Activated CD4-positive, alpha-beta T cell treated with anti-CD3 and anti-CD28 coated beads for 4 hours (primary cell): ENCODE results near the gene HAUS8.
"Not testable (repeated sequence)": the region's sequence is repeated elsewhere in the genome, so short reads cannot be mapped to it uniquely, and the experiment has no call there.

ENCODE experiments used
- DNase-seq, 2 donors: peaks; one replicate each; pipeline ENCODE4 v3.0.0-alpha.2; 2020

The HAUS8 gene

GRCh38 chr19:17026706-17027534, 48.3 kb downstream of the HAUS8 start, which contains the start of gene CPAMD8:
Gene CPAMD8, minus strand, starts transcription at chr19:17026810. Its CDS starts 168 bp downstream, at chr19:17026642.
- DNase-seq = no peak

GRCh38 chr19:17025991-17026658, 49.1 kb downstream of the HAUS8 start:
- DNase-seq = no peak

DNA sequence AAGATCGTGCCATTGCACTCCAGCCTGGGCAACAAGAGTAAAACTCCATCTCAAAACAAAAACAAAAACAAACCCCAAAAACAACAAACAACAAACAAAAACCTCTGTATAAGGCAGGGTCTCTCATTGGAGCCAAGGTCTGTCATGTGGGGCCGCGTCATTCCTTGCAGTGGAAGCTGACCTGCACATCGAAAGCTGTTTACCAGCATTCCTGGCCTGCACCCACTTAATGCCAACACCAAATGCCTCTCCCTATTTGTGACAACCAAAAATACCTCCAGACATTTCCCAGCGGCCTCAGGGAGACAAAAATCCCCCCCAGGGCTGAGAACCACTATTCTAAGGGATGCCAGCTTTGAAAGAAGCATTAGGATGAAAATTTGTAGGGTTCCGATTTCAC, 49.9 kb downstream of the HAUS8 start:
- DNase-seq = no peak

DNA sequence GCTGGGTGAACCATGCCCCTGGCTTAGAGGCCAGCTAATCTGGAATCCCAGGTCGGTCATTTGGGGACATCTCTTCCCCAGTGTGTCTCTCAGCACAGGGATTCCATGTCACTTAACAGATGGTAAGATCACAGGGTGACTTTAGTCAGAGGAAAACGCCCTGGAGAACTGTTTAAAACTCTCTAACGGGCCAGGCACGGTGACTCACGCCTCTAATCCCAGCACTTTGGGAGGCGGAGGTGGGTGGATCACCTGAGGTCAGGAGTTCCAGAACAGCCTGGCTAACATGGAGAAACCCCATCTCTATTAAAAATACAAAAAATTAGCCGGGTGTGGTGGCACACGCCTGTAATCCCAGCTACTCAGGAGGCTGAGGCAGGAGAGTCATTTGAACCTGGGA, 50.3 kb downstream of the HAUS8 start:
- DNase-seq = not testable (repeated sequence)

DNA sequence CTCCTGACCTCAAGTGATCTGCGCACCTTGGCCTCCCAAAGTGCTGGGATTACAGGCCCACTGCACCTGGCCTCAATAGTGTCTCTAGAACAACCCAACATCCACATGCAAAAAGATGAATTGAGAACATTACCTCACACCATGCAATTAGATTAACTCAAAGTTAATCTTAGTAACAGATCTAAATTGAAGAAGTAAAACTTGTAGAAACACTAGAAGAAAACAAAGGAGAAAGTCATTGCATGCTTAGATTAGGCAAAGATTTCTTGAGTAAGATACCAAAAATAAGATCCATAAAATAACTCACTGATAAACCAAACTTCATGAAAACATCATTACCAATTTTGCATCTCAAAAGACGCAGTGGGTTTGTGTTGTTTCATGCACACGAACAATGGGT, 51.4 kb downstream of the HAUS8 start:
- DNase-seq = no peak

GRCh38 chr19:17022738-17023137, 52.5 kb downstream of the HAUS8 start:
- DNase-seq = no peak

DNA sequence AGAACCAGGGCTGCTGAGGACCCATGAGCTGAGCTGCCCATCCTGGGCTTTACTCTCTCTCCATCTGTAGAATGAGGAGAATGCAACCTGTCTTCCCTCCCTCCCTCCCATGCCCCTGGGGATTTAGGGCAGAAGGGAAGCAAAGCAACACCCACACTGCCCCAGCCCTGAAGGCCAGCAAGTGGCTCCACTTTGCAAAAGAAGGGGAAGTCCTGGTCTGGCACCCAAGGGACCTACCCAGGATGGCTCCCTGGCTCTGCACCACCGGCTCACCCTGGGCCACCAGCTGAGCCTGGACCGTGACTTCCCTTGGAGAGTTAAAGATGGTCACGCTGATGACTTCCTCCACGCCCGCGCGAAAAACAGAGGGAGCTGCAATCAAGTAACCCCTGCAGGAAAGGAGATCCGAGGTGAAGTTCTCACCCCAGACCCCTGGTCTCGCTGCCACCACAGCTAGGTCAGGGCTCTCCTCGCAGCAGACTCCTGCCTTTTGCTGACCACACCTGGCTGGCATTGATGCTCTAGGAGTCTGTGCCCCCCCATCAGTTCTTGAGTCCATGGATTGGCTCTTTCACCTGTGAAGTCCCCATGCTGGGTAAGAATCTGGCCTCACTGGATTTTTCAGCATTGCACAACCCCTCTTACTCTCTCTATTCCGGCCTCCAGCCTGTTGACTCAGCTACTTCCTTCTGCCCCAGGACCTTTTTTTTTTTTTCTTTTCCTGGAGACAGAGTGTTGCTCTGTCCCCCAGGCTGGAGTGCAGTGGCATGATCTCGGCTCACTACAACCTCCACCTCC, 53.3 kb downstream of the HAUS8 start:
- DNase-seq = no peak

GRCh38 chr19:17021328-17021727, 53.9 kb downstream of the HAUS8 start:
- no peak for DNase-seq

GRCh38 chr19:17020823-17021222, 54.4 kb downstream of the HAUS8 start:
- no peak for DNase-seq

DNA sequence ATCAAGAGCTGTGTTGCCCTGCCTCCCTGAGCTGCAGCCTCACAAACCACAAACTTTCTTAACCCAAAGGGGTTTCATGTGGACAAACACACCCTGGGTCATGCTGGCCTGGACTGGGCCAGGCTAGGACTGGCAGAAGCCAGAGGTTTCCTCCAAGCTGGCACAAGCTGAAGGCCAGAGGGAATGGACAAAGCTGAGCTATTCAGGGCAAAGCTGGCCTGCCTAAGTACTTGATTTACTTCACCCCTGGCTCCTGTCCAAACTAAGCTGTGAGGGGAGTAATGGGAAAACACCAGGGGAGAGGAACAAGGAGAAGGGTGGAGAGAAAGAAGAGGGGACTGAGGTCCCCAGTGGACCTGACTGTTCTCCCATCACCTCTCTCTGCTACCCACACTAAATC, 54.9 kb downstream of the HAUS8 start:
- DNase-seq = no peak

DNA sequence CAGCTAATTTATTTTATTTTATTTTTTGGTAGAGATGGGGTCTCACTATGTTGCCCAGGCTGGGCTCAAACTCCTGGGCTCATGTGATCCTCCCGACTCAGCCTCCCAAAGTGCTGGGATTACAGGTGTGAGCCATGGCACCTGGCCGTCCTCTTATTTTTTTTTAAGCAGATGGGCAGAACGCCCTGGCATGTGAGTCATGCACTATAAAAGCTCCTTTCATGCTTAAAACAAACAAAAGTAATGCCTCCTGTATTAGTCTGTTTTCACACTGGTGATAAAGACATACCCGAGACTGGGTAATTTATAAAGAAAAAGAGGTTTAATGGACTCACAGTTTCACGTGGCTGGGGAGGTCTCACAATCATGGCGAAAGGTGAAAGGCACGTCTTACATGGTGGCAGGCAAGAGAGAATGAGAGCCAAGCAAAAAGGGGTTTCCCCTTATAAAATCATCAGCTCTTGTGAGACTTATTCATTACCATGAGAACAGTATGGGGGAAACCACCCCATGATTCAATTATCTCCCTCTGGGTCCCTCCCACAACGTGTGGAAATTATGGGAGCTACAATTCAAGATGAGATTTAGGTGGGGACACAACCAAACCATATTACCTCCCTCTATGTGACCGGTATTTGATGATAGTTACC, 60.9 kb downstream of the HAUS8 start:
- not testable (repeated sequence) for DNase-seq

DNA sequence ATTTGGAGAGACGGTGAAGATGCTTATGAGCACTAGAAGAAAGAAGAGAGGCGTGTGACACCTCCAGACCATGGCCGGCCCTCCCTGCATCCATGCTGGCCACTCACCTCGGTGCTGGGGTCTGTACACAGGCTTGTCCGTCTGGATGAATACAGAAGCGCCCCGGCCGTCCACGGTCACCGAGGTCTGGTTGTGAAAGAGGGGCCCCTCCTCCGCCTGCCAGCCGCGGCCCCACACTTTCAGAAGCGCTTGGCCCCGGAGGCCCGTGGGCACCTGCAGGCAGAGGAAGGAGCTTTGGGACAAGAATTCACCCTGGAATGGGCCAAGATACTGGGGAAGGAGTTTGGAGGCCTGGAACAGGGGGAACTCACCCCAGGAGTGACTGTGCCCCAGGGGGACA, 63.8 kb downstream of the HAUS8 start:
- DNase-seq = no peak

DNA sequence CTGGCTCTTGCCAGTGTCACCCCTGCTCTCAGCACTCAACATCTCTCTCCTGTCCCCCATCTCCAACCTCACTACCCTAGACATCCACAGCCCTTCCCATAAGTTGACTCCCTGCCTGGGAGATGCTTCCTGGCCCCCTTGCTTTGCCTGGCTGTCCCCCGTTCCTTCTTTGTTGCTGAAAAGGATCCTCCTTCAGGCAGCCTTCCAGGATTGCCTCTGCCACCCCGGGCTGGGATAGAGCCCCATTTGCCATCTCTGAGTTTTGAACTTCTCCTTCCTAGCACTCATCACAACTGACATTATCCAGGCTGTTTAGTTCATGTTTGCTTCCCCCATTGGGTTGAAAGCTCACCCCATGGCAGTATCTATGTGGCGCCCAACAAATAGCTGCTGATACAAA, 68.7 kb downstream of the HAUS8 start:
- DNase-seq = no peak

DNA sequence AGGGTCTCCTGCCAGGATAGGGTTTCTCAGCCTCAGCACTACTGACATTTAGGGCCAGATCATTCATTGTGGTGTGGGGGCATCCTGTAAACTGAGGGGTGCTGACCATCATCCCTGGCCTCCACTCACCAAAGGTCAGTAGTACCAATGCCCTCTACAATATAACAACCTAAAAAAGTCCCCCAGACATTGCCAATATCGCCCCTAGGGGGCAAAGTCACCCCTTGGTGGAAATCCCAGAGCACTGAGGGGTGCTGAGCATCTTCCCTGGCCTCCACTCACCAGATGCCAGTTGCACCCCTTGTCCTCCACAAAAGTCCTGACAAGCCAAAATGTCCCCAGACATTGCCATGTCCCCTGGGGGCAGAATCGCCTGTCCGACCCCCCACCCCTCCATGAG, 70.3 kb downstream of the HAUS8 start:
- no peak for DNase-seq

GRCh38 chr19:17004386-17004785, 70.9 kb downstream of the HAUS8 start:
- no peak for DNase-seq

- no peak for DNase-seq
Observed at GRCh38 chr19:17002455-17002854, 72.8 kb downstream of the HAUS8 start.

- DNase-seq = peak; percentile 31 to 58
Observed at GRCh38 chr19:17001603-17002183, 73.6 kb downstream of the HAUS8 start.
